NK-92 (cell line): ENCODE measurements around the gene PFKL.

ENCODE experiments used
- DNase-seq: peaks from one replicate; lab custom pipeline; 2025; ENCODE audit not compliant: unreplicated experiment; lab: John Stamatoyannopoulos, UW

The PFKL gene

DNA sequence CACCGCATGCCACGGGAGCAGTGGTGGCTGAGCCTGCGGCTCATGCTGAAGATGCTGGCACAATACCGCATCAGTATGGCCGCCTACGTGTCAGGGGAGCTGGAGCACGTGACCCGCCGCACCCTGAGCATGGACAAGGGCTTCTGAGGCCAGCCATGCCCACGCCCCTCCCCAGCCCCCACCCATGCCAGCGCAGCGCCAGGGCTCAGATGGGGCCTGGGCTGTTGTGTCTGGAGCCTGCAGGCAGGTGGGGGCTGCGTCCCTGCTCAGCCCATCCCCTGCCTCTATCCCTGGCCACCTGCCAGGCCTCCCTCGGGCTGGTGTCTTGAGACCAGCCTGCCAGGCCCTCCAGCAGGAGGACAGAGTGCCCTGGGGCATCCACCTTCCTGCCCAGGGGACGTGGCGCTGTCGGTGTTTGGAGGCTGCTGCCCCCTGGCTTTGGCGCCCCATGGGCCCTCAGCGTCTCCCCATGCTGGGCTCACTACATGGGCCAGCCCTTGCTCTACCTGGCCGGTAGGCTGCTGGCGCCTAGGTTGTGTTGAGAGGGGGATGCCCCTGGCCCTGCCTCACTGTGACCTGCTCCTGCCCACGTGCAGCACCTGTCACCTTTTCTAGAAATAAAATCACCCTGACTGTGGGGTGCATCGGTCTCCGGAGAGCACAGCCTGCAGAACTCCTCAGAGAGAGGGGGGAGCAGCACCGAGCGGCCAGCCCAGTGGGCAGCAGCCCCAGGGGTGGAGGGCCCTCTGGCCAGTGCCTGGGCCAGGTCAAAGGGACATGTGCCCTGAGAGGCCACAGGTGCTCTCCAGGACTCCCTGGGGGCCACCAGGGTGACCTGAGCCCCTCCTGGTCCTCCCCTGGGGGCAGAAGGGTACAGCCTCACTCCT lies 27.1 kb downstream of the PFKL start:
- DNase-seq = no peak

DNA sequence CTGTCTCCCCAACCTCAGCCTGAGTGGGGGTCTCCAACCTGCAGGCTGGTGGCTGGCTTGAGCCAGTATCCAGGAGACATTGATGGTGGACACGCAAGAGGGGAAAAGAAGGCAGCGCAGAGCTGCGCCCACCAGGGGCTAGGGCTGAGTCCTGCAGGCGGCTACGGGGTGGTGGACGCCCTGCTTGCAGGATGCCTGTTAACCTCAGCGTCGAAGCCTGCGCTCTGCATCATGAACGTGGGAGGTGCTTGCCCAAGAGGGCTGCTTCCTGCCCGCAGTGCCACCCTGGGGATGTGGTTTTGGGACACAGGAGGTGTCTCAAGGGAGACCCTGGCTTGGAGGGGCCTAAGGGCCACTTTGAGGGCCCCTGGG lies 27.7 kb downstream of the PFKL start:
- no peak for DNase-seq

DNA sequence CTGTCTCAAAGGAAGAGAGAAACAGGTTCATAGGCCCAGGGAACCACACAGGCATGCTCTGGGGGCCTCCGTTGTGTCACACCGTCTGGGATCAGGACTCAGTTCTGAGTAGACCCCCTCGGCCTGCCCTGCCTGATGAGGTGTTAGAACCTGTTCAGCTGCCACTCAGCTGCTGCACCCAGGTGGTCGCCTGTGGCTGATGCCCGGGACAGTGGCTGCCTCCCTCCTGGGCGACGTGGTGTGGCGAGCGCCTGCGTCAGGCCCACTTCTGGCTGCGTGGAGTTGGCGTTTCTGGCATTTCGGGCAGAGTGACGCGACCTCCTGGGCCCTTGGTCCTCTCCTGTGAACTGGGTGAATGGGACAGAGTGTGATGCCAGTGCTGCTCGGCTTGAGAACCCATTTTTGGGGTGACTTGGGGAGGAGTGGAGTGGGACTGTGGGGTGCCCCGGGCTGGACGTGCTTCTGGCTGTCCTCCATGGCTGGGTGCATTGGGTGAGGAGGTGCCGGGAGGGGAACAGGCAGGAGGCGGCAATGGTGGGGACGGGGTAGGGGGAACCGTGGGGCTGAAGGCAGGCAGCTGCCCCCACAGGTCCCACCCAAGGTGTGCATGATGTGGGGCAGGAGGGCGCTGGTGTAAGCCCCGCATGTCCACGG lies 28.5 kb downstream of the PFKL start:
- DNase-seq = no peak

DNA sequence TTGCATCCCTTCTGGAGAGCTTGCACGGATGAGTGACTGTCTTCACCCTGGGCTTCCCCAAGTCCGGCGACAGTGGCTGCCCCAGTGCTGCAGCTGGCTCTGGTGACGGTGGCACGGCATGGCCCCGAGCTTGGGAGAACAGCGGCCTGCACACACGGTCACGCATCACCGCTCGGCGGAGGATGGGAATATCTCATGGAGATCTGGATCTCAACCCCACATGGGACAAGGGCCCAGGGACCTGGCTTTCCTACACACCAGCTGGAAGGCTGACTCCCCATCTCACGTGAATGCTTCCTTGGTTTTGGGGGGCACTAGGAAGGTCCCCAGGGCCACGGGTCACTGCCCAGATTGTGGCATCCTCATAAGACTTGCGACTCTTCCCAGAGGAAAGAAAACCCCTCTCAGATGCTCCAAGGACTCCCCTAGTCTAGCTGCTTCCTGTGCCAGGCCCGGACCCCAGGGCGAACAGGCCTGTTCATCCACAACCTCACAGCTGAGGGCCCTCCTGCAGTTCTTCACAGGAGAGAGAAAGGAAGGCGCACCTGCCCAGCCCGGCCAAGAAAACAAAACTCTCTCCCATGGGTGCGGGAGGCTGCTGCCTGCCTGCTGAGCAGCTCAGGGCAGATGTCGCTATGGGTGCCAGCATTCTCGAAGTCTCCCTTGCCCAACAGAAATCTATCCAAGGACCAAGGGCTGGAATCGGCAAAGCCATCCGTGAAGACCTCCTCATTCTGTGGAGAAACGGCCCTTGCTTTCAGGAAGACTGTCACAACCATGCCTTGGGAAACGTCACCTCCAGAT lies 29.4 kb downstream of the PFKL start:
- no peak for DNase-seq

DNA sequence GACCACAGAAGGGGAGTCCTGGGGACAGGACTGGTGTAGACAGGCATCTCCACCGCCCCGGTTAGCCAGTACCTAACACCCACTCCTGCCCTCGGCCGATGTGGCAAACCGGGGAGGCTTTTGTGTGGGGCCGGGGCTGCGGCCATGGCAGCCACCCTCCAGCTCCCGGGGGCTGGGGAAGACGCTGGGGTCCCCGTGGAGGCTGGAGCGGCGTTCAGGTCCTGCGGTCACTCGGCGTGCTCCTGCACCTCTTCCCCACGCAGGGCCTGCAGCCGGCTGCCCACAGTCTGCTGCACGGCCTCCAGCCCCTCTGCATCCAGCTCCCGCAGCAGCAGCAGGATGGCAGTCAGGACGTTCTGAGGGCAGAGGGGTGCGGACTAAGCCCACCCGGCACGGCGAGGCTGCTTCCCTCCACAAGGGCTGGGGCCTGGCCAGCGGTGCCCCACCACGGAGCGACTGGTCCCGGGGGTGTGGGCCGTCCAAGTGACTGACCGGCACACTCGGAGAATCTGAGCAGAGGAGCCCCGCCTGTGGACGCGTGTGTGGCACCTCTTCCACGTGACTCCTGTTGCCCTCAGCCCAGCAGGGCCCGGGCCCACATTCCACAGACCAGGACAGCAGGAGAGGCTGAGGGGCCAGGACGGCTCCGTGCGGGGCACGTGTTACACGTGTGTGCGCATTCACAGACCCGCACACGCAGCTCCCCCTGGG lies 30.3 kb downstream of the PFKL start:
- no peak for DNase-seq

DNA sequence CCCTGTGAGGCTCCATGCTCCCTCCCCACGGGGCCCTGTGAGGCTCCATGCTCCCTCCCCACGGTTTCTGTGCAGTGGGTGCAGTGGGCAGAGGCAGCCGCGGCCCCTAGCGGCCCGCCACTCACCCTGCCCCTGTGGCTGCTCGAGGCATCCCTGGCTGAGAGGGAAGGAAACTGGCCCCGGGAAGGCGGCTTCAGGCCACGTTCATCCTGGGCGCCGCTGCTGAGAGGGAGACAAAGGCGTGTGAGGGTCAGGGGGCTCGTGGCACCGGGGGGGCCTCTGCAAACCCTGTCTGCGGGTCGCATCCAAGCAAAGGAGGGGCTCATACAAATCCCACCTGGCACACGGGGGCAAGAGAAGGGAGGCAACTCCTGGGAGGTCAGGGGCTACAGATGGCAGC lies 30.8 kb downstream of the PFKL start:
- no peak for DNase-seq

DNA sequence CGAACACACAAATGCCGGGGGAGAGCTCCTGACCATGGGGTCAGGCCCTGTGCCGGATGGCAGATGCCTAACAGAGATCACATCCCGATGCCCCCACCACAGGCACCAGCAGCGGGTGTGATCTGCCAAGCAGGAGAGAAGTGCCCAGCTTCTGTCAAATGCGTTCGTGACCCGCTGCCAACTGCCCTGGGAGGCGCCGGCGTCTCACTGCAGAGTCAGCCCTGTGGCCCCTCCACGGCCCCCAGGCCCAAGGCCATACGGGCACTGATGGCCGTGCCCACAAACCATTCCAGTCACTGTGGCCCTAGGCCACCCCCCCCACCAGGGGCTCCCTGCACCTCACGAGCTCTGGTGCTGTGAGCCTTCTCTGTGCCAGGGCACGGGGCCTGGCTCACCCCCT lies 31.4 kb downstream of the PFKL start:
- no peak for DNase-seq

DNA sequence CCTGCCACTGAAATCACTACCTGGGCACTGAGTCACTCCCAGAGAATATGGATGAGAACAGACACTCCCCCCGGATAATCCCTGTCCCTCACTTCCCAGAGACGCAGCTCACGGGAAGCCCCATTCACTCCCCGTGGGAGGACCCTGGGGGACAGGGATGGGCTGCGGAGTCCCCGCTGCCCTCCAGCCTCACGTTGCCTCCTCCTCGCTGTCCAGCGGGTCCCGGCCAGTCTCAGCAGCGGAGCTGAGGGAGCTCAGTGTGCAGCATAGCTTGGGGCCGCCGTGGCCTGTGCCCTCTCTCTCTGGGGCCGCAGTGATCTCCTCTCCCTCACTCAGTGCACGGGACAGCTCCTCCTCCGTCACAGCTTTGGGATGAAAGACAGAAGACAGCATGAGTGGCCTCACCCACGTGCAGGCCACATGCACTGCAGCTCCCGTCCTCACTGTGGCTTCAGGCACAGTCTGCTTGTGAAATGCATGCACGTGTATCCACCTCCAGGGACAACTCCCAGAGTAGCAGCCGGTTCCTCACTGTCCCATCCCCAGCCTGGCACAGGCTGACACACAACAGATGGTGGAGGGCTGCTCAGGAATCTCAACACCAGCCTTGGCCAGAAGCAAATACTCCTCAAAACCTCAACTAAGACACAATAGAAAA lies 31.9 kb downstream of the PFKL start:
- DNase-seq = no peak

DNA sequence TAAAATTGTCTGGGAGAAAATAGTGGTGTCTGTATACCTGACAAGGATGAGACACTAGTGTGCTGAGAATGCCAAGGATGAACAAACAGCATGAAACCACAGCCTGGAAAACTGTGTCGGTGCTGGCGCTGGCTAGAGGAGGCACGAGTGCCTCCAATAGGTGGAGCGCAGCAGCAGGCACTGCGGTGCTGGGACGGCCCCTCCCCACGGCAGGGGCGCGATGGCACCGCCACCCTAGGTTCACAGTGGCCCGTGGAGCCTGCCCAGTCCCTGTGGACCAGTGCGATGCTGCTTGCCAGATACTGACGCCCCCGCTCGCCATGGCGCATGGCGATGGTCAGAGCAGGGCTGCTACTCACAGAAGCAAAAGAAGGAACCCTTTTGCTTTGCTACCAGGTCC lies 32.5 kb downstream of the PFKL start:
- no peak for DNase-seq

DNA sequence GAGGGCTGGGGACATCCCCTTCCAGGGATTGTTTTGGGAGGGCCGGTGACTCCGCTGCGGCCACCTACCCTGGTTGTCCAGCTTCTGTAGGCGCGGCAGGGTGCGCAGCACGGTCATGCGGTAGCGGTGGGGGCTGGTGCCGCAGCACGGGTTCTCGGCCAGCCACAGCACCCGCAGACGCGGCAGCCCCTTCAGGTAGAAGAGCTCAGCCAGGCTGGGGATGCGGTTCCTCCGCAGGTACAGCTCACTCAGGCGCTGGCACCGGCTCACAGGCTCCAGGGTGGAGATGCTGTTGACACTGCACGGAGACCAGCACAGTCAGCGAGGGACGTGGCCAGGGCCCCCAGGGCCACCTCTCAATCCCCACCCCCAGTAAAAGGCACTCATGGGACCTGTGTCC lies 33.1 kb downstream of the PFKL start:
- DNase-seq = no peak

DNA sequence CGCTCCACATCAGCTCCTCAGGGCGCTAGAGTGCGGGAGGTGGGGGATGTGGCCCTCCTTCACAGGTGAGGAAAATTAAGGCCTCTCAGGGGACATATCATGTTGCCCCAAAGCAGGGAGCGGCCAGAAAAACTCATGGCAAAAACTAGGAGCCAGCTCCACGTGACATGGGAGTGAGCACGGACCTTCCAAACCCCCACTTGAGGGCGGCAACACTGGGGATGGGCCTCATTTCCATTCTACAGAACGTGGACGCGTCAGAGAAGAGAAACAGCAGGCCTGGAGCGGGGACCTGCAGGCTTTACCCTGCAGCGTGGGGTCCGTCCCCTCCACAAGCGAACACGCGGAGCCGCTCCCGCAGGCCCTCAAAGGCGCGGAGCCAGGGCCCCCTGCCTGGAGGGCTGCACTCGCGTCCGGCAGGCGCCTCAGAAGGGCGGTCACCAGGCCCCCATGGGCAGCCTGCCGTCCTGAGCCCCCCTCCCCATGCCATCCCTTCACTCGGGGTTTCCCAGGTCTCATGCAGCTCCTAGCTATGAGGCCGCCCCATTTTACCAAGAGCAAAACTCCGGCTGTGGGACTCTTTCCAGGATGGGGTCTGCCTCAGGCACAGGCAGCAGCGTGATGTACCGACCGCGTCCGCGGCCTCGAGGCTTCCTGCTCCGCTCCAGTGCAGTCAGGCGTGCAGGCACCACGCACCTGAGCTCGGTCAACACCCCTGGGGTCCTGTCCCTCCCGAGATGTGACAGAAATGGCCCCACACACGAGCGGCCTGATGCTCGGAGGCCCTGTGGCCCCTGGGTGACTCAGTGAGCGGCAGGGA lies 33.9 kb downstream of the PFKL start:
- DNase-seq = no peak

DNA sequence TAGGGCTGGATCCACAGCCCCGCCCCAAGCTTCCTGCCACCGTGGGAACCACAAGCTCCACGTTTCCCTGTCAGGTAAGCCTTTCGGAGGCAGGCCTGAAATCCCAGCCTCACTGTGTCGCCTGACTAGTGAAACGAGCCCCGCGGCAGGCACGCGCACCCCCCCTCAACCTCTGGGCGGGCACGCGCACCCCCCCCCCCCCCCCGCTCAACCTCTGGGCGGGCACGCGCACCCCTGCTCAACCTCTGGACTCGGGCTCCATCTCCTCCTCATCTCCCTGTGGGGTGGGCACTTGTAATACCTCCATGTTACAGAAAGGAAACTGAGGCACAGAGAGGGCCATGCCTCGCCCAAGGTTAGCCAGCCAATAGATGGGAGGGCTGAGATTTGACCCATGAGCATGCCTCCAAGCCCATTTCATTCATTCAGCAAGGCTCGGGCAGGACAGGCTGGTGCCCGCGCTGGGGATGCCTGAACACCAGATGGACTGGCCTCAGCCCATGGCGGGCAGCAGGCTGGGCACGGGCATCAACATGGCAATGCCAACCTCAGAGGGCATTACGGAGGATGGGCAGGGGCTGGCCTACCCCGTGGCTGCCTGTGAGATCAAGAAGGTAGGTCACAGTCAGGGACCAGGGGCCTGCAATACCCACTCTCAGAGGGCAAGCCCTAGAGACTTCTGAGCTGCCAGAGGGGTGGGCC lies 34.6 kb downstream of the PFKL start:
- DNase-seq = no peak

DNA sequence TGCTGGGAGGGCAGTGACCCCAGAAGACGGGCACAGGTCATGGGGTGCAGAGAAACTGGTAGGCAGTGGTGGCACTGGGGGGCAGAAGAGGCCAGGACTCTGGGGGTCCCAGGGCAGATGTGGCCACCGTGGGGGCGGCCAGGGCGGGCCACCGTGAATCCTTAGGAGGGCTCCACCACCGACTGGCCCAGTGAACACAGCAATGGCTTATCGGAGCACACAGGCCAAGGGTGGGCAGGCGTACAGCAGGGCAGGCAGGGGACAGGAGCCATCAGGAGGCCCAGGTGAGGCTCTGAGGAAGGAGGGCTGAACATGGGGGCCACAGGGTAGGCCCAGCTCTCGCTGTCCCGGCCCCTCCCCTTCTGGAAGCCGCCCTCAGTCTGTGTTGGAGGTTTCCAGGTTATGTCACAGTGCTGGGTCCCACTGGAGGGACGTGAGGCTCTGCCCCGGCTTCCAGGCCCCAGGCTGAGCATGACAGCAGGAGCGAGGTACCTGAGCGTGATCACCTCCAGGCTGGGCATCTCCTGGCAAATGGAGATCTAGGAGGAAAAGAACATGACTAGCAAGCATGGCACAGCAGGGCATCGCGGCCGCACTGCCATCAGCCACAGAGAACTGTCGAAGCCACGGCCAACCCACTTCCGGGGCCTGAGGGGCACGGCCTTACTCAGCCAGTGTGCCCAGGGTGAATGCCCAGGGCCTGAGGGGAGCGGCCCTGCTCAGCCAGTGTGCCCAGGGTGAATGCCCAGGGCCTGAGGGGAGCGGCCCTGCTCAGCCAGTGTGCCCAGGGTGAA lies 35.6 kb downstream of the PFKL start:
- no peak for DNase-seq

DNA sequence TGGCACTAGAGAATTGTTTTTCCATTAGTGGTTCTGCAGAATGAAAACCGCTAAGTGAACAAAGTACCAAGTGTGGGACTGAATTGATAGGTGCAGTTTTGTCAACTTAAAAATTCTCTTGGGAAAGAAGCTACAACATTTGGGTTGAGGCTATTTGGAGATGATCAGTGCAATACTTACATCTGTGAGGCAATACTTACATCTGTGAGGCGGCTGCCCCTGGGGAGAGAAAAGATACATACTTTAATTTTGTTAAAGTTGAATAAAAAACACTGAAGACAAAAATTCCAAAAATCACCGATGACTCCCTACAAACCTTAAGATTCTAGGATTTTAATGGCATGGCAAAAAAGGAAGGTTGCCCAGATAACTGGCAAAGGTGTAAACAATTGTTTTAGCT lies 37.6 kb downstream of the PFKL start:
- no peak for DNase-seq

DNA sequence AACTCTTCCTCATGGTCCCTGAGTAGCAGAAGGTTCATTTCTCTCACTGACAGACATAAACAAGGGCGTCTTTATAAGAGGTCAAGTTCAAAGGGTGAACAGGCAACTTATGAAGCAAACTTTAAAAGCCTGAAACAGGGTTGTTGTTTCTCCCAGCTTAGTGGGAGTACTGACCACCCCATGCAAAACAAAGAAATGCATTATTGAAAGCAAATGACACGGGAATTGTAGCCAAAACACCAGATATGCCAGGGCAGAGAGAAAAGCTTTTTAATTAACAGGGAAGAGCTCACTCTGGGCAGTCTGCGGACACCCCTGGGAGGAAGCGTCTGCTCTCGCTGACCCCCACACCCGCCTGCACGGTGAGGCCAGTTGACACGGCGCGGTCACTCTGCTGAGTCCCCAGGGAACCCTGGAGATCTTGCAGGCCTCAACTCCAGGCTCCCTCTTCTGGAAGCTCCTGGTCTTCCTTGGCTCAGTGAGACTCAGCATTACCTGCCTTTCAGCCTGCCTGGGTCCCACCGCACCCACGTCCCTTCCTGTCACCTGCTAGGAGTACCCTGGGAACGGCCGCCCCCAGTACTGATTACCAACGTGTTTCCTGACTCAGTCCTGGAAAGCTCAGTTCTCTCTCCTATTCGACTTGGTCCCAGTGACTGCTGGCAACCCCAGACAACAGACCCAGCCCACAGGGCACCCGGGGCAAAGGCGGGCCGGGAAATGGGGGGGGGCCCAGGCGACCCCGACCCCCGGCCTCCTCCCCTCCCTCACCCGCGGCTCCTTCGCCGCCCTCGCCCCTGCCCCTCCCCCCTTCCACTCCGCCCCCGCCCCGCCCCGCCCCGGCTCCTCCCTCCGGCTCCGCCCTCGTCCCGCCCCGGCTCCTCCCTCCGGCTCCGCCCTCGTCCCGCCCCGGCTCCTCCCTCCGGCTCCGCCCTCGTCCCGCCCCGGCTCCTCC lies 38.4 kb downstream of the PFKL start:
- DNase-seq = no peak

DNA sequence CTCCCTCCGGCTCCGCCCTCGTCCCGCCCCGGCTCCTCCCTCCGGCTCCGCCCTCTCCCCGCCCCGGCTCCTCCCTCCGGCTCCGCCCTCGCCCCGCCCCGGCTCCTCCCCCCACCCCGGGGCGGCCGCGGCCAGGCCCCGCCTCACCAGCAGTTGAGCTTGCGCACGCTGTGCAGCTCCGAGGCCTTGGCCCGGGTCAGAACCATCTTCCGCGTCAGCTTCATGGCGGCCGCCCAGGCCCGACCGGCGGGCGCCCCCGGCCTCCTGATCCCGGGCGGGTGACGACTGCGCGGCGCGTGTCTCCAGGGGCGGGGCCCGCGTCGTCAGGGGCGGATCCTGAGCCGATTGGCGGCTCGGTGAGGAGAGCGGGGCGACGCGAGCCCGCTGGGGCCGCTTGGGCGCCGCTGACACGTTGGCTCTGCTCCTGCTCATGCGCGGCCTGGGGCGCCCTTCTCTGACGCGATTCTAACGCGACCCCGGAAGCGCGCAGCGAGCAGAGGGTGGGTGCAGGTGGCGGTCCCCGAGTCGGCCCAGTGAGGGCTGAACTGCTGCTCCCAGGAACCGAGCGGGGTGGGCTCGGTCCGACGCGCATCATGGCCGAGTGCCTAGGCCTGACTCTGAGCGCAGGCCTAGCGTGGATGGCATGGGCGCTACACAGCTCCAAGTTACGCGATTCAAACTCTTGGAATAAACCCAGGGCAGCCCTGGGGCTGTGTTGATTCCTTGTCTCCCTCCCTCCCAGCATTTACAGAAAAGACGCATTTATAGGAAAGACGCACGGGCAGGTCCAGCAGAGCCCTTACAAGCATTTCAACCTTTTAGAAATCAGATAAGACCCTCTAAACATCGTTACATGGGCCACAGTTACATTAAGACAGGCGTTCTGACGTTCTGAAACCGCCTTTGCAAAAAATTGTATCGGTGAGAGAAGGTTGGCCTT lies 39.4 kb downstream of the PFKL start, which contains the start of gene CFAP410:
TSS of gene CFAP410 (minus strand) at position 420 of the 940 bp plus-strand sequence. CDS start at position 224, 196 bp downstream.
- DNase-seq = peak; percentile 61
